GM12878 (cell line): ENCODE results near the gene MRPL18. TPM values are rescaled to one million over a fixed set of nuclear protein-coding genes. Genes with fewer than 3 reads are reported as not detected.

Experiments
- ATAC-seq: fragments of 200-7000 bp; cut with Tn5 transposase; 3 replicates; pipeline ENCODE4 v1.9.1; 2020; ENCODE audit warnings: mild to moderate bottlenecking, moderate library complexity
- BruUV-seq: library from RNA; stranded (reverse); fragments of 400-500 nt; replicated peaks from 2 replicates; lab custom pipeline; 2021; lab: Mats Ljungman, UMichigan
- CTCF ChIA-PET: fragments of 300-600 bp; sonication (Branson Sonifier 250); formaldehyde crosslinking; extraction: SDS; loops from one replicate; lab custom pipeline; 2021; ENCODE audit warnings: inconsistent platforms; lab: Yijun Ruan, JAX
- POLR2A ChIA-PET: fragments of 350-600 bp; formaldehyde crosslinking; extraction: SDS; loops from one replicate; lab custom pipeline; 2021; ENCODE audit warnings: inconsistent platforms; lab: Charles Lee
- RAD21 ChIA-PET: fragments of 300-600 bp; sonication (Branson Sonifier 250); formaldehyde crosslinking; loops from one replicate; lab custom pipeline; 2023; ENCODE audit warnings: antibody characterized with exemption; ENCODE audit not compliant: unreplicated experiment; lab: Charles Lee
- SMC1A ChIA-PET: fragments of 300-600 bp; sonication (Branson Sonifier 250); formaldehyde crosslinking; loops from one replicate; lab custom pipeline; 2023; ENCODE audit not compliant: unreplicated experiment, uncharacterized antibody; lab: Charles Lee
- DNase-seq: peaks from one replicate; pipeline ENCODE4 v3.0.0-alpha.2; 2011; ENCODE audit warnings: low read depth, low spot score
- FAIRE-seq: peaks from 3 replicates; lab custom pipeline; 2011; peaks lifted over from hg19 to GRCh38; lab: Jason Lieb, UNC
- H2AFZ ChIP-seq: 2 replicates; pipeline ENCODE4 v1.6.0; 2011; ENCODE audit warnings: low read depth, low read length, control low read depth; ENCODE audit not compliant: control insufficient read depth
- H3K27ac ChIP-seq: 2 replicates; pipeline ENCODE4 v1.5.1; 2011; ENCODE audit warnings: control low read depth; ENCODE audit not compliant: control insufficient read depth, insufficient read depth
- H3K27me3 ChIP-seq, 2 experiments: replicated peaks in 1 of 2; 2 replicates each; pipeline versions ENCODE4 v1.6.0 to v1.6.1; 2011; ENCODE audit warnings: low read length in 1 of 2; ENCODE audit not compliant: control insufficient read depth in 2 of 2, insufficient read depth in 2 of 2
- H3K36me3 ChIP-seq, 2 experiments: 2 replicates each; pipeline ENCODE4 v1.5.1; 2011; ENCODE audit warnings: low read length in 1 of 2; ENCODE audit not compliant: control insufficient read depth in 2 of 2, insufficient read depth in 2 of 2
- H3K4me1 ChIP-seq: 2 replicates; pipeline ENCODE4 v1.6.1; 2011; ENCODE audit warnings: mild to moderate bottlenecking, low read length, moderate library complexity, mixed read lengths; ENCODE audit not compliant: control insufficient read depth, insufficient read depth
- H3K4me2 ChIP-seq: 2 replicates; pipeline ENCODE4 v1.6.0; 2011; ENCODE audit warnings: control low read depth; ENCODE audit not compliant: control insufficient read depth, insufficient read depth
- H3K4me3 ChIP-seq: fragments of 200-600 bp; sonication (generic); 2 replicates; pipeline ENCODE4 v1.5.1; 2016
- H3K79me2 ChIP-seq: 2 replicates; pipeline ENCODE4 v1.6.0; 2011; ENCODE audit warnings: low read length; ENCODE audit not compliant: control insufficient read depth, insufficient read depth
- H3K9ac ChIP-seq: 2 replicates; pipeline ENCODE4 v1.8.0; 2011; ENCODE audit warnings: low read length, control low read depth, mixed read lengths; ENCODE audit not compliant: control insufficient read depth, insufficient read depth
- H3K9me3 ChIP-seq: replicated peaks from 3 replicates; pipeline ENCODE4 v1.5.1; 2011; ENCODE audit warnings: mild to moderate bottlenecking, low read length; ENCODE audit not compliant: control insufficient read depth, insufficient read depth
- H4K20me1 ChIP-seq: 2 replicates; pipeline ENCODE4 v1.6.0; 2011; ENCODE audit not compliant: control insufficient read depth, insufficient read depth
- BRCA1 ChIP-seq: IDR thresholded peaks from 2 replicates; pipeline ENCODE4 v1.6.1; 2011; ENCODE audit warnings: low read depth, low read length, improper control_type of control experiment
- CREM ChIP-seq: IDR thresholded peaks from 2 replicates; pipeline ENCODE4 v1.6.1; 2014; ENCODE audit warnings: antibody characterized with exemption, low read depth
- EGR1 ChIP-seq, 2 experiments: IDR thresholded peaks; 1 replicate in 1 of 2; 2 replicates in 1 of 2; pipeline ENCODE4 v1.6.1; 2011 to 2012; ENCODE audit warnings: low read depth in 2 of 2, low read length in 2 of 2, borderline replicate concordance in 1 of 2, mild to moderate bottlenecking in 1 of 2, moderate library complexity in 1 of 2
- IRF5 ChIP-seq: fragments of 450-650 bp; IDR thresholded peaks from 2 replicates; pipeline ENCODE4 v1.6.1; 2017; ENCODE audit warnings: borderline replicate concordance
- MTA2 ChIP-seq: fragments of 450-650 bp; IDR thresholded peaks from 2 replicates; pipeline ENCODE4 v1.6.1; 2016; ENCODE audit warnings: low read depth, mild to moderate bottlenecking, moderate library complexity
- MYB ChIP-seq: fragments of 150-350 bp; IDR thresholded peaks from 2 replicates; pipeline ENCODE4 v1.6.1; 2014; ENCODE audit warnings: mild to moderate bottlenecking, low read depth, low read length, borderline replicate concordance
- MYC ChIP-seq: IDR thresholded peaks from 2 replicates; pipeline ENCODE4 v1.6.1; 2011; ENCODE audit warnings: mild to moderate bottlenecking, low read length, moderate library complexity, inconsistent platforms; ENCODE audit not compliant: insufficient read depth, insufficient replicate concordance, insufficient read length, severe bottlenecking
- NBN ChIP-seq: fragments of 450-650 bp; IDR thresholded peaks from 2 replicates; pipeline ENCODE4 v1.6.1; 2016
- RAD21 ChIP-seq: IDR thresholded peaks from 2 replicates; pipeline ENCODE4 v1.6.1; 2011; ENCODE audit warnings: mild to moderate bottlenecking, low read depth, low read length, moderate library complexity; ENCODE audit not compliant: insufficient read depth
- RELA ChIP-seq: fragments of 450-650 bp; IDR thresholded peaks from 2 replicates; pipeline ENCODE4 v1.8.0; 2014; ENCODE audit warnings: borderline replicate concordance; ENCODE audit not compliant: partially characterized antibody
- TBL1XR1 ChIP-seq: IDR thresholded peaks from 2 replicates; pipeline ENCODE4 v1.6.1; 2012; ENCODE audit warnings: low read depth, low read length, improper control_type of control experiment
- YBX1 ChIP-seq: fragments of 450-650 bp; IDR thresholded peaks from 2 replicates; pipeline ENCODE4 v1.6.1; 2016; ENCODE audit warnings: antibody characterized with exemption
- ZBTB4 ChIP-seq: fragments of 450-650 bp; formaldehyde crosslinking; IDR thresholded peaks from 2 replicates; pipeline ENCODE4 v1.4.0; 2022; ENCODE audit warnings: mild to moderate bottlenecking, moderate library complexity
- WGBS: methylation state at CpG from one replicate; pipeline ENCODE4 v1.1.6; 2016; ENCODE audit warnings: low lambda C conversion rate; ENCODE audit not compliant: insufficient replicate concordance, insufficient coverage; ENCODE audit errors: missing lambda C conversion rate; 5-methylcytosine and 5-hydroxymethylcytosine counted together
- in situ Hi-C: fragments of 300-500 bp; cut with MboI; formaldehyde crosslinking; loops from 9 replicates; pipeline ENCODE4 v1.14.3; 2018; ENCODE audit warnings: mixed read lengths
- intact Hi-C: fragments of 100-400 bp; cut with micrococcal nuclease; formaldehyde crosslinking; loops from one replicate; pipeline ENCODE4 v1.14.2; 2022; ENCODE audit not compliant: unreplicated experiment
- polyA plus RNA-seq, 11 experiments: library from polyadenylated mRNA; depleted of rRNA in 4 of 11; unstranded in 6 of 11; stranded (reverse) in 5 of 11; fragments of >200 nt; fragmentation: Nextera tagmentation in 4 of 11; fragmentation: Illumina TruSeq in 1 of 11; extraction: Ambion mirVana in 4 of 11; extraction: Trizol in 1 of 11; gene quantifications; 1 replicate in 1 of 11; 2 replicates in 10 of 11; pipeline versions ENCODE4 v1.2.1 to v1.2.3, GENCODE V29; 2011 to 2016; ENCODE audit warnings: inconsistent platforms in 2 of 11, missing spikeins in 2 of 11, low read depth in 1 of 11
- total RNA-seq, 4 experiments: library from RNA; depleted of rRNA in 3 of 4; stranded (reverse); fragments of >200 nt in 3 of 4; fragmentation: Illumina TruSeq in 1 of 4; extraction: Trizol in 1 of 4; gene quantifications; 2 replicates each; pipeline versions ENCODE4 v1.2.1 to v1.2.3, GENCODE V29; 2013 to 2021

Gene MRPL18
- total and polyA plus RNA-seq, 10 of the 15 experiments (the other 5 are each of a cell fraction or from before 2014, with no cell fraction given), result 68.5 to 203 (median 116) TPM

GRCh38 chr6:159833556-159833955 is 43.3 kb downstream of the MRPL18 start:
- no peak for FAIRE-seq
- POLR2A ChIA-PET, result no interaction called here

GRCh38 chr6:159833997-159834603 is 43.8 kb downstream of the MRPL18 start:
- Histone ChIP-seq H3K27ac (no peak overlapping the region), H3K4me3 (no peak overlapping the region), H2AFZ (no peak overlapping the region), H3K4me1 (0 out of 2 replicates have a peak, but pooled peaks cover 8% of the 10 kb centered on the region), H3K9ac (no peak overlapping the region), H4K20me1 (no peaks in the 10 kb centered on the region), H3K4me2 (no peak overlapping the region), H3K9me3 (no peaks in the 10 kb centered on the region), H3K27me3 (no peaks in the 10 kb centered on the region), H3K79me2 (no peaks in the 10 kb centered on the region), H3K36me3 (no peaks in the 10 kb centered on the region)
- ChIA-PET CTCF (no interaction called here), SMC1A (interaction anchor here (0.6 to 2.4 kb wide), 5 partner anchors 18 to 629 kb away, joined by 3 to 9 read pairs (median 4); partner anchors contain the start of gene MRPL18), RAD21 (no interaction called here), POLR2A (interaction anchor here (0.7 kb wide), 1 partner anchor 13 kb away, joined by 3 read pairs; no protein-coding TSS in a partner anchor)
- no peak for DNase-seq
- no peak for FAIRE-seq
- in situ Hi-C loops (no loop called here), intact Hi-C loops (no loop called here)
- no TSS peak for BruUV-seq
- 63% methylated on average over 4 of the region's 5 CpGs for WGBS
- ATAC-seq, result no peak
- TF ChIP-seq RAD21 (no peak), TBL1XR1 (no peak), YBX1 (no peak), ZBTB4 (CRISPR knock-in tag) (no peak), RELA (no peak), MTA2 (no peak), BRCA1 (no peak), EGR1 (IDR thresholded peaks at IDR 0.05; ENCODE audit: borderline replicate concordance in 1 of 2, low read depth in 2 of 2, low read length in 2 of 2) (no peak), MYB (no peak), MYC (no peak), IRF5 (no peak)

More at GRCh38 chr6:159833556-159833955, 43.3 kb downstream of the MRPL18 start:
- TF ChIP-seq CREM (no peak), NBN (no peak)
- 0 out of 2 replicates have a peak, but pooled peaks cover 9% of the 10 kb centered on the region for H3K4me1 ChIP-seq
- RAD21 ChIA-PET, result no interaction called here
- ATAC-seq (no peak), DNase-seq (no peak)
- no peak overlapping the region for H3K9ac ChIP-seq
- H3K27me3 ChIP-seq, result no peaks in the 10 kb centered on the region
- intact Hi-C loops, result no loop called here
- H3K79me2 ChIP-seq, result no peaks in the 10 kb centered on the region
- no peak overlapping the region for H2AFZ ChIP-seq
- SMC1A ChIA-PET, result interaction anchor here (0.9 to 2.4 kb wide), 3 partner anchors 19 to 43 kb away, joined by 3 to 9 read pairs (median 5); partner anchors contain the start of gene MRPL18
- H3K9me3 ChIP-seq, result no peaks in the 10 kb centered on the region
- no peaks in the 10 kb centered on the region for H4K20me1 ChIP-seq
- no peaks in the 10 kb centered on the region for H3K36me3 ChIP-seq
- 67% methylated on average over 2 of the region's 2 CpGs for WGBS
- no peak overlapping the region for H3K27ac ChIP-seq
- H3K4me2 ChIP-seq, result no peak overlapping the region
- H3K4me3 ChIP-seq, result no peak overlapping the region
- in situ Hi-C loops, result no loop called here
- no TSS peak for BruUV-seq
- CTCF ChIA-PET, result interaction anchor here (0.6 kb wide), 1 partner anchor 142 kb away, joined by 3 read pairs; no protein-coding TSS in a partner anchor
